DMS79 (cell line): ENCODE results near the gene C1orf105.
"Not testable (repeated sequence)": the region's sequence is repeated elsewhere in the genome, so short reads cannot be mapped to it uniquely, and the experiment has no call there.

Experiments
- DNase-seq: peaks from one replicate; lab custom pipeline; 2025; lab: John Stamatoyannopoulos, UW

The C1orf105 gene, protein sequence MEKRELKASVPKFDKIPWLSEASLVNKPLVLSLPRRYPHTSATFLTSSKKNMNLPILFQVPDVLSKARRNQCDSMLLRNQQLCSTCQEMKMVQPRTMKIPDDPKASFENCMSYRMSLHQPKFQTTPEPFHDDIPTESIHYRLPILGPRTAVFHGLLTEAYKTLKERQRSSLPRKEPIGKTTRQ

GRCh38 chr1:172420385-172420784 is at the start of gene C1orf105:
C1orf105 (plus strand) TSS chr1:172420685; CDS start chr1:172420886, 201 bp downstream.
- DNase-seq: no peak

- DNase-seq: not testable (repeated sequence)
Observed at GRCh38 chr1:172371646-172372045, 48.8 kb upstream of the C1orf105 start.

DNA sequence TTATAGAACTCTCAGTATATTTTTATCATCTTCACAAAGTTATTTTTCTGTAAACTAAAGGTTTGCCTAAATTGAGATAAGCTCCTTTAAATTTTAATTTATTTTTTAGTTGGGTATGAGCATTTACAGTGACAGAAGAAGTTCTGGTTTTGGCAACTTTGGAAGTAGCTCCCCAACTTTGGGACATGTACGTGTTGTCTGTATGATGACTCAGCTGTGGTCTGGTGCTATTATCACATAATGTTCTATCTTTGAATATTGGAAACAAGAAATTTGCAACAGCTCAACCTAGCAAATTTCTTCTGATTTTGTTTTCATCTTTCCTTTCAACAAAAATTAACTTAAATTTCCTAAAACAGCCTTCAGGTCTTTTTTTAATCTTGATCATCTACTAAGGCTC is 46.6 kb upstream of the C1orf105 start:
- DNase-seq: no peak

DNA sequence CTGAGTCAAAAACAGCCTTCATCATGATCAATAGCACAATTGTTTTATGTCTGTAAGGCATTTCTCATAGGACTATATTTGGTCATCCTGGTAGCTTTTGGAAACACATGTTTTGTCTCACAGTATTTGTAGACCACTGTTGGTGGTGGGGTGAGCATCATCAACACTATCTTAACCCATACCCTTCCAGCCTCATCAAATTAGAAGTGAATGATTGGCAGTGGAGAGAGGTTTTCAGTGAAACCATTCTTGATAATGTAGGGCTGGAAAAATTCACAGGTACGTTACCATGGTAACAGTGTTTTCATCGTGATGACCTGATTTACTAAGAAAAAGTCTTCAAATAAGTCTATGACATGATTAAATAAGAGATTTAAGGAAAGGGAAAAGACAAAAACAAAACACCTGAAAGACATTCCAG is 45.3 kb upstream of the C1orf105 start:
- DNase-seq: no peak

GRCh38 chr1:172376431-172376830 is 44.1 kb upstream of the C1orf105 start:
- no peak for DNase-seq

GRCh38 chr1:172377565-172377964 is 42.9 kb upstream of the C1orf105 start:
- DNase-seq: no peak

DNA sequence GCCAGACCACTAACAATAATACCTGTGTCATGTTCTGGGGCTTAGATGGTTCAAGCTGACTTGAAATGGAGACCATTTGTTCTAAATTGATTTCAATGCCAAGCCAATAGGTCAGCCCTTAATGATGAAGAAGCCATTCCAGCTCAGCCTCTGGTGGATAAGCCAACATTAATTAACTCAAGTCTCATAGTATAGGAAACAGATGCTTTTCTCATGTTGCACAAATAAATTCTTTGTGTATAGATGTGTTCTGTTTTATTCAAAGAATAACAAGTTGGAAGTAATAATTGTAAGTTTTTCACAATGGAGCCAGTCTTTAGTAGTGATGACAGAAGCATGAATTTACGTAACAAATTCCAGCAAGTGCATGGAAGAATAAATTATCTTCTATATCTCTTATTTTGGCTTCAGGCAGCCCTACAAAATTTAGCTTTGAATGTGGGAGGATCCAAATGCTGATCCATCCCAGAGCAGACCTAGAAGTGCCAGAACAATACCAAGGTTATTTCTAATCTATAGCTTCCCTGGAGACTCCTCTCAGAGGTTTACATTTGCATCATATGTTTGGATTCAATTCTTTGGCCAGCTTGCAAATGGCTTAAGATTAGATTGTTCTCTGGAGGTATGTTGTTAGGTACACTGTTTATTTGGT is 42.2 kb upstream of the C1orf105 start:
- DNase-seq: no peak

- no peak for DNase-seq
Observed at GRCh38 chr1:172380441-172381244, 39.8 kb upstream of the C1orf105 start.

- no peak for DNase-seq
Observed at GRCh38 chr1:172381946-172382345, 38.5 kb upstream of the C1orf105 start.

DNA sequence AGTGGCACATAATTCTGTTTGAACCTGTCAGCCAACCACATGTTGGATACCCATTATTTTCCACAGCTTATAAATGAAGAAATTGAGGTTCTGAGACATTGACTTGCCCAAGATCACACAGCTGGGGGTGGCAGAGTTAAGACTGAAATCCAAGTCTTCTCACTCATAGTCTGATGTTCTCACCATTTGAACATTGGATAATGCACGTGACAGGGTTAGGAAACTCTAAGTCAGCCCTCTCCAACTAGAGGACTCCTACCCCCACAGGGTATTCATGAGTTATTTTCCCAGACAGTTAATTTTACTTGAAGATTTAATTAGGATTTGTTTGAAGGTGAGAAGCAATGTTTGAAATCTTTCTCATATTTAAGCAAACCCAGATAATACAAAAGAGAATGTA is 38.1 kb upstream of the C1orf105 start:
- DNase-seq: no peak

- DNase-seq: no peak
Observed at GRCh38 chr1:172382990-172383389, 37.5 kb upstream of the C1orf105 start.

- DNase-seq: no peak
Observed at GRCh38 chr1:172383536-172383935, 36.9 kb upstream of the C1orf105 start.

- DNase-seq: no peak
Observed at GRCh38 chr1:172384656-172385055, 35.8 kb upstream of the C1orf105 start.

GRCh38 chr1:172386046-172386445 is 34.4 kb upstream of the C1orf105 start:
- DNase-seq: no peak

- no peak for DNase-seq
Observed at GRCh38 chr1:172388490-172388889, 32.0 kb upstream of the C1orf105 start.

- no peak for DNase-seq
Observed at GRCh38 chr1:172390301-172390682, 30.2 kb upstream of the C1orf105 start.

DNA sequence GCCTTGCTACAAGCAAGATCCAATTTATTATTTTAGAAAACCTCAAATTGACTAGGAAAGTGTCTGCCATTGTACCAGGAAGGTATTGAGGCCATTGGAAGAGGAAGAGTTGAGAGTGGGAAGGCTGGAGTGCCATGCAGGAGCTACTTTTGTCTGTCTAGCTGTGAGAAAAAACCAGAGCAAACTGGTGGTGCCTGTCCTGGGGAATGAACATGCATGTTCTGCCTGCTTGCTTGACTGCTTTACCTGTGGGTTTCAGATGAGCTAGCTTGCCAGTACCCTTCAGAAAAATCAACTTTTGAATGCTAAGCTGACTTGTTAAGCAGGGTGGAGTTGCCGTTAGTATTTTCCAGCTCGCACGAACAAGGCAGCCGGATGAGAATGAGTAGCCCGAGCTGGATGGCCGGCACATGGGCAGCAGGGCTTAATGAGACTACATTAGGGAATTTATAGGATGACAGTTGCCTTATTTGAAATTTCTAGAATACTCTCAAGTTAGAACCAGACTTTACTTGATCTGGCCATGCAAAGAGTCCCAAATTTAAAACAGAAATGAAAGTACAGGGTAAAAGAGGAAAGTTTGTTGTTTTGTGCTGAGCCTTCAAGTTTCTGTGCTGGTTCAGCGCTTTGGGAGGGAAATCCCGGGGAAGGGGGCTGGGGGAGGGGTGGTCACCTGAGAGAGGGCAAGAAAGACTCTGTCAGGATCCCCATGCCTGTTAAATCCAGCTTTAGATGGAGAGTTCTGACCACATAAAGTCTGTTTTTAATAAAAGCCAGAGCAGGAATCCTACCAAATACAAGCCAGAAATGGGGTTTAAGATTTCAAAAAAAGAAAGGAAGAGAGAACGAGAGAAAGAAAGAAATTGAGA is 29.6 kb upstream of the C1orf105 start:
- no peak for DNase-seq

- DNase-seq: no peak
Observed at GRCh38 chr1:172391976-172392375, 28.5 kb upstream of the C1orf105 start.

- DNase-seq: no peak
Observed at GRCh38 chr1:172393354-172393753, 27.1 kb upstream of the C1orf105 start.

GRCh38 chr1:172394141-172394751 is 26.2 kb upstream of the C1orf105 start:
- no peak for DNase-seq

DNA sequence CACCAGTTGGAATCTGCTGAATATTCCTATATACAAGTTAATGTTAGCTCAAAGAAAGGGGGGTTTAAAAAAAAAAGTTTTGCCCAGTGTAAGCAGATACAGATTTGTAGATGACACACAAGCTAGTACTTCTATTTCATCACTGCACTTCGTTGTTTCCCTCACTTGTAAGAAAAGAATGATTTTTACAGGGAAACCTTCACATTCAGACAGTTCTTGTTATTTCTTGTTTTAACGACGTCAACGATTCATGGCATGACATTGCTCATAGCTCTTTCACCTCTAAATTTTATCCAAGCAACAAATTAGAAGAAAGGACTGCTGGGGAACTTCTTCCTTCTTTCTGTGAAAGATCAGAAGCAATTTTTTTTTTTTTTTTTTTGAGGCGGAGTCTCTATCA is 25.7 kb upstream of the C1orf105 start:
- no peak for DNase-seq

DNA sequence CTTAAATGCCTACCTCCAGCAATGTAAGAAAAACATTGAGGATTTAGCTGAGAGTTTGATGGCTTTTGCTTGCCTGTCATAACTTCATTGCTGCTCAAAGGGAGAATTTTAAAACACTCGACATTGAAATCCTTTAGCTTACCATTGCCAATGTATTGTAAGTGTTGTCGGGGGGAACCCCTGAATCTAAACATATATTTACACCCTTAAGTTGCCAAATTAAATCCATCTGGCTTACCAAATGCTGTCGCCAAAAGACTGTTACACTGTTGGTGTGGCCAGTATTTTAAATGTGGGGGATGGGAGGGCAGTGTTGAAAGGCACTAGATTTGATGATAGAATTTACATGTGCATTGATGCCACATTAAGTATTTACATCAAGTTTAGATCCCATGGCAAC is 24.9 kb upstream of the C1orf105 start:
- no peak for DNase-seq
